Fibroblast of mammary gland (primary cell): ENCODE results near the gene CAMK1D.

ENCODE experiments used
- DNase-seq: peaks from one replicate; pipeline ENCODE4 v3.0.0-alpha.2; 2010; ENCODE audit warnings: low read depth
- H3K4me3 ChIP-seq: 2 replicates; pipeline ENCODE4 v1.5.1; 2011; ENCODE audit warnings: low read depth, mild to moderate bottlenecking, low read length, moderate library complexity; ENCODE audit not compliant: control insufficient read depth
- TF ChIP-seq, protein P1 (sequence below): conservative IDR thresholded peaks from 2 replicates; pipeline ENCODE4 v1.5.1; 2011; ENCODE audit warnings: low read depth, low read length, inconsistent platforms; ENCODE audit not compliant: control insufficient read depth, insufficient read depth

The CAMK1D gene

GRCh38 chr10:12812571-12812970 is 463.2 kb downstream of the CAMK1D start:
- TF ChIP-seq, protein P1, sequence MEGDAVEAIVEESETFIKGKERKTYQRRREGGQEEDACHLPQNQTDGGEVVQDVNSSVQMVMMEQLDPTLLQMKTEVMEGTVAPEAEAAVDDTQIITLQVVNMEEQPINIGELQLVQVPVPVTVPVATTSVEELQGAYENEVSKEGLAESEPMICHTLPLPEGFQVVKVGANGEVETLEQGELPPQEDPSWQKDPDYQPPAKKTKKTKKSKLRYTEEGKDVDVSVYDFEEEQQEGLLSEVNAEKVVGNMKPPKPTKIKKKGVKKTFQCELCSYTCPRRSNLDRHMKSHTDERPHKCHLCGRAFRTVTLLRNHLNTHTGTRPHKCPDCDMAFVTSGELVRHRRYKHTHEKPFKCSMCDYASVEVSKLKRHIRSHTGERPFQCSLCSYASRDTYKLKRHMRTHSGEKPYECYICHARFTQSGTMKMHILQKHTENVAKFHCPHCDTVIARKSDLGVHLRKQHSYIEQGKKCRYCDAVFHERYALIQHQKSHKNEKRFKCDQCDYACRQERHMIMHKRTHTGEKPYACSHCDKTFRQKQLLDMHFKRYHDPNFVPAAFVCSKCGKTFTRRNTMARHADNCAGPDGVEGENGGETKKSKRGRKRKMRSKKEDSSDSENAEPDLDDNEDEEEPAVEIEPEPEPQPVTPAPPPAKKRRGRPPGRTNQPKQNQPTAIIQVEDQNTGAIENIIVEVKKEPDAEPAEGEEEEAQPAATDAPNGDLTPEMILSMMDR = no peak
- no peak for DNase-seq
- no peak overlapping the region for H3K4me3 ChIP-seq

GRCh38 chr10:12814166-12814565 is 464.8 kb downstream of the CAMK1D start:
- no peak for DNase-seq
- TF ChIP-seq, protein P1 = no peak
- H3K4me3 ChIP-seq = no peak overlapping the region

GRCh38 chr10:12819071-12819470 is 469.7 kb downstream of the CAMK1D start:
- TF ChIP-seq, protein P1 = no peak
- no peak overlapping the region for H3K4me3 ChIP-seq
- DNase-seq = no peak

DNA sequence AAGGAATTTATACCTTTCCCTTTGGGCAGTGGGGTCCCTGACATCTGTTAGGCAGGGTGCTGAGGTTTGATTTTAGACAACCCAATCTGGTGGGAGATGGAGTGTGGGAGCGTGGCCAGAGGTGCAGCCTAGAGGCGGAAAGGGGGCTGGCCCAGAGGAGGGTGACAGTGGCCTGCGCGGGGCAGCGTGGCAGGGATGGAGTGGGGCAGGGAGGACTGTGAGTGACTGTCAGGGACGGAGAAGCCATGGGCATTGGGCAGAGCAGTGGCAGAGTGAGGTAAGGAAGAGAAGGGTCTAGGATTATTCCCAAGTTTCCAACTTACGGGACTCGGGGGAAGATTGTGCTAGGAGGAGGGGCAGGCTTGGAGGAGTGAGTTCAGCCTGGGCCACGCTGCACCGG is 470.3 kb downstream of the CAMK1D start:
- TF ChIP-seq, protein P1 = no peak
- H3K4me3 ChIP-seq = no peak overlapping the region
- no peak for DNase-seq

DNA sequence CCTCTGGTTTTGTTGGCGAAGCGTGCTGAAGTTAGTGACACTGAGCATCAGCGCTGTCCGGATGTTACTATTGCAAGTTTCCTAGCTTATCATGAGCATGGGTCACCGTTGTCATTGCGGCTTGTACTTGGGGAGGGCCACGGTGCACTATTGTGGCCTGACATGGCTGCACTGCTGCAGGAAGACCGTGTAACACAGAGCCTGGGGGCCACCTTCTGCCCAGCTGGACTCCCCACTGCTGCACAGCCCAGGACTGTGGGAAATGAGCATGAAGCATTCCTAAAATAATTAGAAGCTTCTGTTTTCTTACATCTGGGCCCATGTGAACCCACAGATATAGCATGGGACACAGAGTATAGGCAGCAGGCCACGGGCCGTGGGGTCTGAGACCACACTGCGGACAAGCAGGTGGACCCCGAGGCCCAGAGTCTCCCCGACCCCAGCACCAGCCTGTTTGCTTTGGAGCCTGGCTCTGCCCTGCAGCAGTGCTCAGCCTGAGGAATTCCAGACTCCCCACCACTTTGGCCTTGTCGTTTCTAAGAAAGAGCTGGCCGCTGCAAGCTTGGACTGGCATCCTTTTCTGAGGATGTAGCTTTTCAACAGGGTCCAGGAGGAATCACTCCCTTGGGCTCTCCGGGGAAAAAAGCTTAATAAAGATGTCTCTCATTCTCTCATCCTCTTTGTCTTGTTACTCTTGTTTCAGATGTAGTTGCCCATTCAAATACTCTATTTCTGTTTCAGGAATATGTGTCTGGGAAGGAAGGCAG is 473.0 kb downstream of the CAMK1D start:
- H3K4me3 ChIP-seq = no peak overlapping the region
- TF ChIP-seq, protein P1 = no peak
- no peak for DNase-seq

GRCh38 chr10:12822893-12823170 is 473.5 kb downstream of the CAMK1D start:
- TF ChIP-seq, protein P1 = no peak
- no peak for DNase-seq

GRCh38 chr10:12823328-12823727 is 474.0 kb downstream of the CAMK1D start:
- no peak overlapping the region for H3K4me3 ChIP-seq
- TF ChIP-seq, protein P1 = no peak
- DNase-seq = no peak

More at GRCh38 chr10:12822893-12823170, 473.5 kb downstream of the CAMK1D start:
- no peak overlapping the region for H3K4me3 ChIP-seq
